Measurements from ENCODE around the gene NOP58. TPM values are rescaled to one million over a fixed set of nuclear protein-coding genes. Genes with fewer than 3 reads are reported as not detected.

The NOP58 gene
- total RNA-seq, 1 experiment from 2014 or later: 48.5 TPM

DNA sequence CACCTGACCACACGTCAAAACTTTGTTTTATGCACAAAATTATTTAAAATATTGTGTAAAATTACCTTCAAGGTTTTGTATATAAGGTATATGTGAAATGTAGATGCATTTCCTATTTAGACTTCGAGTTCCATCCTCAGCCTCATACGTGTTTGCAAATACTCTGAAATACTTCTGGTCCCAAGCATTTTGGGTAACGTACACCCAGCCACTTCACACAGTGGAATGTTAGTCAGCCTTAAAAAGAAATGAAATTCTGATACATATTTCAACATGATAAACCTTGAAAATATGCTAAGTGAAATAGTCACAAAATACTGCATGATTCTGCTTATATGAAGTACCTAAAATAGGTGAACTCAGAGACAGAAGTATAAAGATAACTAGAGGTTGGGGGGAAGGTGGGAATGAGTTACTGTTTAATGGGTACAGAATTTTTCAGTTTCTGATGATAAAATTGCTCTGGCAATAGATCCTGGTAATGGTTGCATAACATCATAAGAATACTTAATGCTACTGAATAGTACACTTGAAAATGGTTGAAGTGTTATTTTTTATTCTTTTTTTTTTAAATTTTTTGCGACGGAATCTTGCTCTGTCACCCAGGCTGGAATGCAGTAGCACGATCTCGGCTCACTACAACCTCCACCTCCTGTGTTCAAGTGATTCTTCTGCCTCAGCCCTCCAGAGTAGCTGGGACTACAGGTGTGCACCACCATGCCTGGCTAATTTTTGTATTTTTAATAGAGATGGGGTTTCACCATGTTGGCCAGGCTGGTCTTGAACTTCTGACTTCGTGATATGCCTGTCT is 24.0 kb downstream of the NOP58 start:
- BruUV-seq (replicated peaks): no TSS peak
- H3K9me3 ChIP-seq (ENCODE audit: insufficient read depth, low read depth): no peaks in the 10 kb centered on the region
- no peak overlapping the region for H3K27ac ChIP-seq
- H2AFZ ChIP-seq: no peak overlapping the region
- H3K27me3 ChIP-seq (ENCODE audit: insufficient read depth, low read depth): no peaks in the 10 kb centered on the region
- DNase-seq: no peak
- peaks cover 22% of the 10 kb centered on the region; the same call in 1 of the 2 replicates for H4K20me1 ChIP-seq (ENCODE audit: insufficient read depth)
- H3K79me2 ChIP-seq (ENCODE audit: low read depth): 0 out of 2 replicates have a peak, but pooled peaks cover 7% of the 10 kb centered on the region
- CTCF ChIA-PET: no interaction called here
- no peaks in the 10 kb centered on the region for H3K4me1 ChIP-seq (replicated peaks; ENCODE audit: insufficient read depth)
- TF ChIP-seq, protein P1, sequence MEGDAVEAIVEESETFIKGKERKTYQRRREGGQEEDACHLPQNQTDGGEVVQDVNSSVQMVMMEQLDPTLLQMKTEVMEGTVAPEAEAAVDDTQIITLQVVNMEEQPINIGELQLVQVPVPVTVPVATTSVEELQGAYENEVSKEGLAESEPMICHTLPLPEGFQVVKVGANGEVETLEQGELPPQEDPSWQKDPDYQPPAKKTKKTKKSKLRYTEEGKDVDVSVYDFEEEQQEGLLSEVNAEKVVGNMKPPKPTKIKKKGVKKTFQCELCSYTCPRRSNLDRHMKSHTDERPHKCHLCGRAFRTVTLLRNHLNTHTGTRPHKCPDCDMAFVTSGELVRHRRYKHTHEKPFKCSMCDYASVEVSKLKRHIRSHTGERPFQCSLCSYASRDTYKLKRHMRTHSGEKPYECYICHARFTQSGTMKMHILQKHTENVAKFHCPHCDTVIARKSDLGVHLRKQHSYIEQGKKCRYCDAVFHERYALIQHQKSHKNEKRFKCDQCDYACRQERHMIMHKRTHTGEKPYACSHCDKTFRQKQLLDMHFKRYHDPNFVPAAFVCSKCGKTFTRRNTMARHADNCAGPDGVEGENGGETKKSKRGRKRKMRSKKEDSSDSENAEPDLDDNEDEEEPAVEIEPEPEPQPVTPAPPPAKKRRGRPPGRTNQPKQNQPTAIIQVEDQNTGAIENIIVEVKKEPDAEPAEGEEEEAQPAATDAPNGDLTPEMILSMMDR (conservative IDR thresholded peaks at IDR 0.05): no peak
- no peak for TF ChIP-seq EZH2 (IDR thresholded peaks at IDR 0.05; ENCODE audit: low read depth)
- peaks cover 36% of the 10 kb centered on the region for H3F3A ChIP-seq (ENCODE audit: insufficient read depth, low read depth)
- H3K4me2 ChIP-seq: no peak overlapping the region
- peaks cover 28% of the 10 kb centered on the region for H3K36me3 ChIP-seq (ENCODE audit: low read depth)
- intact Hi-C loops (cut with micrococcal nuclease; ENCODE audit: unreplicated experiment): no loop called here
- POLR2A ChIA-PET (ENCODE audit: unreplicated experiment): no interaction called here
- H3K4me3 ChIP-seq: no peak overlapping the region
- no peaks in the 10 kb centered on the region for H3K9me2 ChIP-seq (ENCODE audit: insufficient read depth)

DNA sequence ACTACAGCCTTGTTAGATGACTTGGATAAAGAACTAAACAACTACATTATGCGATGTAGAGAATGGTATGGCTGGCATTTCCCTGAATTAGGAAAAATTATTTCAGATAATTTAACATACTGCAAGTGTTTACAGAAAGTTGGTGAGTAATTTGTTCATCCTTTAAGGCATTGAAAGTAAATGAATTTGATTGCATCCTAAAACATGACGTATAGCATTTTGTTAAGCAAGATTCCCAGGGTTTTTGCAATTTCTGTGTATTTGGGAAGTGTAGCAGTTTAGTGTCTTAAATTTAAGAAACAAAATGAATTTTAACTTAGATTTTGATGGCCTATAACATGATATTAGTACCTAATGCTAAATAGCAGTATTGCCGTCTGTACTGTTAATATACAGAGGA is 24.8 kb downstream of the NOP58 start:
- intact Hi-C loops (cut with micrococcal nuclease; ENCODE audit: unreplicated experiment): no loop called here
- H2AFZ ChIP-seq: no peak overlapping the region
- no peaks in the 10 kb centered on the region for H3K9me3 ChIP-seq (ENCODE audit: insufficient read depth, low read depth)
- no peak for DNase-seq
- H3F3A ChIP-seq (ENCODE audit: insufficient read depth, low read depth): peaks cover 40% of the 10 kb centered on the region
- H3K4me1 ChIP-seq (replicated peaks; ENCODE audit: insufficient read depth): no peaks in the 10 kb centered on the region
- no peaks in the 10 kb centered on the region for H3K9me2 ChIP-seq (ENCODE audit: insufficient read depth)
- CTCF ChIA-PET: no interaction called here
- no TSS peak for BruUV-seq (replicated peaks)
- POLR2A ChIA-PET (ENCODE audit: unreplicated experiment): no interaction called here
- H3K27ac ChIP-seq: no peak overlapping the region
- H4K20me1 ChIP-seq (ENCODE audit: insufficient read depth): peaks cover 21% of the 10 kb centered on the region; the same call in 1 of the 2 replicates
- H3K79me2 ChIP-seq (ENCODE audit: low read depth): 0 out of 2 replicates have a peak, but pooled peaks cover 3% of the 10 kb centered on the region
- H3K4me3 ChIP-seq: no peak overlapping the region
- H3K27me3 ChIP-seq (ENCODE audit: insufficient read depth, low read depth): no peaks in the 10 kb centered on the region
- TF ChIP-seq, protein P1 (conservative IDR thresholded peaks at IDR 0.05): no peak
- TF ChIP-seq EZH2 (IDR thresholded peaks at IDR 0.05; ENCODE audit: low read depth): no peak
- H3K4me2 ChIP-seq: no peak overlapping the region
- peaks cover 30% of the 10 kb centered on the region for H3K36me3 ChIP-seq (ENCODE audit: low read depth)

DNA sequence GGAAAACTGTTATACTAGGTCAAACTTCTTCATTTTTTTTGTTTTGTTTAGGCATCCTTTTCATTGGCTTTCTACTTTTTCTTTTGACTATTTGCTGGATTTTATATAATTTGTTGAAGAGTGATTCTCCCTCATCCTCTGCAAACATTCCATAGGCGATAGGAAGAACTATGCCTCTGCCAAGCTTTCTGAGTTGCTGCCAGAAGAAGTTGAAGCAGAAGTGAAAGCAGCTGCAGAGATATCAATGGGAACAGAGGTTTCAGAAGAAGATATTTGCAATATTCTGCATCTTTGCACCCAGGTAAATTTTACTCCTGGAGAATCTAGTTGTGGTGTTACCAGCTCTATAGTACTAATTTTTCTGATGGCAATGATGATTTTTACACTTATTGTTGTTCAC is 25.4 kb downstream of the NOP58 start:
- no peaks in the 10 kb centered on the region for H3K27me3 ChIP-seq (ENCODE audit: insufficient read depth, low read depth)
- H3K4me2 ChIP-seq: no peak overlapping the region
- no peak for DNase-seq
- intact Hi-C loops (cut with micrococcal nuclease; ENCODE audit: unreplicated experiment): no loop called here
- H3K9me3 ChIP-seq (ENCODE audit: insufficient read depth, low read depth): no peaks in the 10 kb centered on the region
- no peaks in the 10 kb centered on the region for H3K79me2 ChIP-seq (ENCODE audit: low read depth)
- no peaks in the 10 kb centered on the region for H3K4me1 ChIP-seq (replicated peaks; ENCODE audit: insufficient read depth)
- peaks cover 26% of the 10 kb centered on the region for H3K36me3 ChIP-seq (ENCODE audit: low read depth)
- H2AFZ ChIP-seq: no peak overlapping the region
- CTCF ChIA-PET: no interaction called here
- no peak overlapping the region for H3K4me3 ChIP-seq
- no TSS peak for BruUV-seq (replicated peaks)
- H3K9me2 ChIP-seq (ENCODE audit: insufficient read depth): no peaks in the 10 kb centered on the region
- POLR2A ChIA-PET (ENCODE audit: unreplicated experiment): no interaction called here
- H3K27ac ChIP-seq: no peak overlapping the region
- peaks cover 21% of the 10 kb centered on the region; the same call in 1 of the 2 replicates for H4K20me1 ChIP-seq (ENCODE audit: insufficient read depth)
- TF ChIP-seq, protein P1 (conservative IDR thresholded peaks at IDR 0.05): no peak
- TF ChIP-seq EZH2 (IDR thresholded peaks at IDR 0.05; ENCODE audit: low read depth): no peak
- H3F3A ChIP-seq (ENCODE audit: insufficient read depth, low read depth): peaks cover 40% of the 10 kb centered on the region

Measured in PC-9 (cell line).